Measurements from ENCODE around the gene HPDL.

Gene HPDL

DNA sequence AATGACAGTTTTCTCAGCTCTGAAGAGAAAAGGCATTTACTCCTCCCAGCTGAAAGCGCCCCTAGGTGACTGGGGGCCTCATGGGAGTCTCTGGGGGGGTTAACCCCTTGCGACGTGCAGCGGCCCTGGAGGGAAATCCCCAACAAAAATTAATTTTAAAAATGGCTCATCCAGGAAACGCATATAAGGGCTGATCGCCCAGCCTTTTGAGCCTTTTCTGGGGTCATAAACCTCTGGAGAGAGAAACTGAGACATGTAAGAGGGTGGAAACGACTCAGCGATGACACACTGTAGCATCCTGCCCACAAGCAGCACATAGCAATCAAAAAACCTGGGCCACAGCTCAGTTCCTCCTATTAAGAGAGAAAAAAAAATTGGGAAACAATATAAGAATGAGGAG, 20.4 kb upstream of the HPDL start:
- TF ChIP-seq, protein P1, sequence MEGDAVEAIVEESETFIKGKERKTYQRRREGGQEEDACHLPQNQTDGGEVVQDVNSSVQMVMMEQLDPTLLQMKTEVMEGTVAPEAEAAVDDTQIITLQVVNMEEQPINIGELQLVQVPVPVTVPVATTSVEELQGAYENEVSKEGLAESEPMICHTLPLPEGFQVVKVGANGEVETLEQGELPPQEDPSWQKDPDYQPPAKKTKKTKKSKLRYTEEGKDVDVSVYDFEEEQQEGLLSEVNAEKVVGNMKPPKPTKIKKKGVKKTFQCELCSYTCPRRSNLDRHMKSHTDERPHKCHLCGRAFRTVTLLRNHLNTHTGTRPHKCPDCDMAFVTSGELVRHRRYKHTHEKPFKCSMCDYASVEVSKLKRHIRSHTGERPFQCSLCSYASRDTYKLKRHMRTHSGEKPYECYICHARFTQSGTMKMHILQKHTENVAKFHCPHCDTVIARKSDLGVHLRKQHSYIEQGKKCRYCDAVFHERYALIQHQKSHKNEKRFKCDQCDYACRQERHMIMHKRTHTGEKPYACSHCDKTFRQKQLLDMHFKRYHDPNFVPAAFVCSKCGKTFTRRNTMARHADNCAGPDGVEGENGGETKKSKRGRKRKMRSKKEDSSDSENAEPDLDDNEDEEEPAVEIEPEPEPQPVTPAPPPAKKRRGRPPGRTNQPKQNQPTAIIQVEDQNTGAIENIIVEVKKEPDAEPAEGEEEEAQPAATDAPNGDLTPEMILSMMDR (conservative IDR thresholded peaks at IDR 0.05) = no peak
- no peak overlapping the region for H3K27ac ChIP-seq

DNA sequence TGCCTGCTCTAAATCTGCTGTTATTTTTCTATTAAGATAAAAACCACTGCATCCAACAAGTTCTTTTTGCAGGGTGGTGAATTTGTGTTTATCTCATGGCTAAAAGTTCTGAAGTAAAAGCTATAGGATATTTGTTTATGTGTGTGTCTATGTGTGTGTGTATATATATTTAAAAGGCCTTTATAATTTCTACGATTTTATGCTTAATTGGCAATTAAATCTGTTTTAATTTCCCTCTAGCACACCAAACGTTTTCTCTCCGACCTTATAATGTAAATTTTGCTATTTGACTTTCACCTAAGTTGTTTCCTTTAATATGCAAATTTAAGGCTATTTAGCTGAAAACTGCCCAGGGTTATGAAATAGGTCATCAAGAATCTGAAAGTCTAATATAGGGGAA, 19.8 kb upstream of the HPDL start:
- TF ChIP-seq, protein P1 (conservative IDR thresholded peaks at IDR 0.05) = no peak
- H3K27ac ChIP-seq = no peak overlapping the region

DNA sequence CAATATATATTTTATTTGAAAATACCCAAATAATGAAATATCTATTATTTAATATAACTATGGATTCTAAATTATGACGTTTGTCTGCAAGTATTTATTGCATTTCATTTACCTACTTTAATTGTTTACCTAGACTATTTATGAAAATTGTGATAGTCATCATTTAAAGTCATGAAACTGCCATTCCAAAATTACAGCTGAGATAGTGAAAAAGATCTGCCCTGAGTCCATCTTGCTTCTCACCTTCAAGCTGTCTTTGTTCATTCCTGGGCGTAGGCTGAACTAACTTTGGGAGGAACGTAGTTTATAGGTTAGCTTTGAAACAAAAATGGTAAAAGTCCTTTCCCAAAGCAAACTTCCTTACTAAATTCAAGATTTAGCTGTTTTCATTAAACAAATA, 12.4 kb upstream of the HPDL start:
- H3K27ac ChIP-seq = peak overlapping the region; percentile 37
- TF ChIP-seq, protein P1 (conservative IDR thresholded peaks at IDR 0.05) = no peak

DNA sequence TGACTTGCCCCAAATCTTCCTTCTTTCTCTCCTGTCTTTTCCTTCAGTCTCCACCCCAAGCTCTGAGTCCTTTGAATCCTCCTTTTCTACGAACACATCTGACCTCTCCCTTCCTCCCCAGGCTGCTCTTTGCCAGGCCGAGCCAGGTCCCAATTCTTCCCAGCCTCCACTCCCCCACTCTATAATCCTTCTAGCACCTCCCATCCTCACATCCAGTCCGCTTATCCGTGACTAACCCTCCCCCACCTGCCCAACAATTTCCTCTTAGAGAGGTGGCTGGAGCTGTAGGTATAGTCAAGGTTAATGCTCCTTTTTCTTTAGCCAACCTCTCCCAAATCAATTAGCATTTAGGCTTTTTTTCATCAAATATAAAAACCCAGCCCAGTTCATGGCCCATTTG, 9.5 kb upstream of the HPDL start:
- H3K27ac ChIP-seq = no peak overlapping the region
- TF ChIP-seq, protein P1 (conservative IDR thresholded peaks at IDR 0.05) = no peak

DNA sequence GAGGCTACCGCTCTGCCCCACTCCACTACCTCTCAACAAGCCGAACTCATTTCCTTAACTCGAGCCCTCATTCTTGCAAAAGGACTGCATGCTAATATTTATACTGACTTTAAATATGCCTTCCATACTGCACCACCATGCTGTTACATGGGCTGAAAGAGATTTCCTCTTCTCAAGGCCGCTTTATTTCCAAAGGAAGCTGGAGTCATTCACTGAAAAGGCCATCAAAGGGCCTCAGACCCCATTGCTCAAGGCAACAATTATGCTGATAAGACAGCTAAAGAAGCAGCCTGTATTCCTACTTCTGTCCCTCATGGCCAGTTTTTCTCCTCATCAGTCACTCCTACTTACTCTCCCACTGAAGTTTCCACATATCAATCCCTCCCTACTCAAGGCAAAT, 6.9 kb upstream of the HPDL start:
- H3K27ac ChIP-seq = no peak overlapping the region
- TF ChIP-seq, protein P1 (conservative IDR thresholded peaks at IDR 0.05) = no peak

DNA sequence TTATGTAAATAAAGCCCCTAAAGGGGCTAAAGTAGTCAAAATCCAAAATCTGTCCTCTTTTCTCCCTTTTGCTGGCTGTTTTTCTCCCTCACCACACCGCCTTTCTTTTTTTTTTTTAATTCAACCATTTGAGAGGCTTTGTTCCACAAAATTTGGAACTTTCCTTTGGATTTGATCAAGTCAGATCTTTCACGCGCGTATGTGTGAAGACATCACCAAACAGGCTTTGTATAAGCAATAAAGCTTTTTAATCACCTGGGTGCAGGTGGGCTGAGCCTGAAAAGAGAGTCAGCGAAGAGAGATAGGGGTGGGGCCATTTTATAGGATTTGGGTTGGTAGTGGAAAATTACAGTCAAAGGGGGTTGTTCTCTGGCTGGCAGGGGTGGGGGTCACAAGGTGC, 5.3 kb upstream of the HPDL start:
- H3K27ac ChIP-seq = no peak overlapping the region
- TF ChIP-seq, protein P1 (conservative IDR thresholded peaks at IDR 0.05) = no peak

DNA sequence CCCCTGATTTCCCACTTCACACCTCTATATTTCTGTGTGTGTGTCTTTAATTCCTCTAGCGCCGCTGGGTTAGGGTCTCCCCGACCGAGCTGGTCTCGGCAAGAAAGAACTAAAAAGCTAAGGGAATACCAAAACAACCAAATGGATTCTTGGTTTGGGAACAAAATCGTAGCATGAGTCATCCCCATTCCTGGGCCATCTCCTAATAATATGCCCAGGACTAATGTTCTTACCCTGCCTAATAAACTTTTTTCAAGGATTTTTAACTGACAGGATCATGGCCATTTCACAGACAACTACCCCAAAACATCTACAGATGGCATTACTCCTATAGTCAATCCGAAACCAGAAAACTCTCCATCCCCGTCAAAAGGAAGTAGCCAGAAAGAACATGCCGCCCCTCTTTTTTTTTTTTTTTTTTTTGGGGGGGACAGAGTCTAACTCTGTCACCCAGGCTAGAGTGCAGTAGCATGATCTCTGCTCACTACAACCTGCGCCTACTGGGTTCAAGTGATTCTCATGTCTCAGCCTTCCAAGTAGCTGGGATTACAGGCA, 4.1 kb upstream of the HPDL start:
- no peak overlapping the region for H3K27ac ChIP-seq
- TF ChIP-seq, protein P1 (conservative IDR thresholded peaks at IDR 0.05) = no peak

All from VCaP (cell line).